ENCODE measurements around the gene GALT. TPM values are rescaled to one million over a fixed set of nuclear protein-coding genes. Genes with fewer than 3 reads are reported as not detected.
A peak's percentile ranks its signal among the peaks of the same experiment; 100 is the strongest.

Gene GALT
- total RNA-seq, 4 donors from 2014 or later, result 10.3 to 28.4 (median 14.1) TPM

- Histone ChIP-seq H3K4me3 (peak overlapping the region in 1 of 4 donors; percentile 9), H3K27me3 (no peaks in the 10 kb centered on the region), H3K4me1 (peaks cover 33 to 58% (median 45%) of the 10 kb centered on the region in 3 donors), H3K27ac (peak overlapping the region; percentile 19 to 88 (median 84)), H3K9me3 (no peaks in the 10 kb centered on the region), H3K36me3 (peaks cover 0 to 12% (median 2%) of the 10 kb centered on the region in 3 donors)
- TF ChIP-seq CTCF (IDR thresholded peaks at IDR 0.05) (no peak), POLR2A (IDR thresholded peaks at IDR 0.05) (no peak)
- DNase-seq, result no peak
- 4 to 28% methylated on average over 6 to 9 of the region's 11 CpGs for WGBS, 2 donors
- intact Hi-C loops (cut with DNase I), result no loop called here
Observed at GRCh38 chr9:34654323-34655051, 8.0 kb downstream of the GALT start.

- H3K27ac ChIP-seq, result peak overlapping the region in 3 of 4 donors; percentile 81 to 88 (median 88)
- H3K36me3 ChIP-seq, result peaks cover 0 to 16% (median 0%) of the 10 kb centered on the region in 3 donors
- intact Hi-C loops (cut with DNase I), result no loop called here
- DNase-seq, result no peak
- H3K27me3 ChIP-seq, result no peaks in the 10 kb centered on the region
- peaks cover 33 to 68% (median 45%) of the 10 kb centered on the region in 3 donors for H3K4me1 ChIP-seq
- no peak for TF ChIP-seq CTCF (IDR thresholded peaks at IDR 0.05)
- no peak for TF ChIP-seq POLR2A (IDR thresholded peaks at IDR 0.05)
- H3K9me3 ChIP-seq, result no peaks in the 10 kb centered on the region
- WGBS, 2 donors, result 84% methylated on average over 4 to 5 of the region's 5 CpGs
- no peak overlapping the region for H3K4me3 ChIP-seq
Observed at GRCh38 chr9:34655394-34655793, 8.9 kb downstream of the GALT start.

- intact Hi-C loops (cut with DNase I), result no loop called here
Observed at GRCh38 chr9:34656992-34657391, 10.5 kb downstream of the GALT start.

GRCh38 chr9:34658461-34658860 lies 12.0 kb downstream of the GALT start:
- H3K27me3 ChIP-seq, result no peaks in the 10 kb centered on the region

More at GRCh38 chr9:34656992-34657391, 10.5 kb downstream of the GALT start:
- Histone ChIP-seq H3K9me3 (no peaks in the 10 kb centered on the region), H3K27ac (no peak overlapping the region), H3K4me1 (peaks cover 21 to 55% (median 34%) of the 10 kb centered on the region in 3 donors), H3K4me3 (no peak overlapping the region), H3K36me3 (peaks cover 0 to 27% (median 0%) of the 10 kb centered on the region in 3 donors), H3K27me3 (no peaks in the 10 kb centered on the region)
- TF ChIP-seq POLR2A (IDR thresholded peaks at IDR 0.05) (no peak), CTCF (IDR thresholded peaks at IDR 0.05) (no peak)
- 80% methylated on average over 1 of the region's 5 CpGs; no CpG with 5 or more reads in 1 of the 2 donors for WGBS, 2 donors
- no peak for DNase-seq

More at GRCh38 chr9:34658461-34658860, 12.0 kb downstream of the GALT start:
- Histone ChIP-seq H3K4me3 (no peak overlapping the region), H3K36me3 (peaks cover 0 to 27% (median 0%) of the 10 kb centered on the region in 3 donors), H3K4me1 (peaks cover 9 to 55% (median 29%) of the 10 kb centered on the region in 3 donors), H3K9me3 (no peaks in the 10 kb centered on the region), H3K27ac (no peak overlapping the region)
- DNase-seq, result no peak
- TF ChIP-seq CTCF (IDR thresholded peaks at IDR 0.05) (no peak), POLR2A (IDR thresholded peaks at IDR 0.05) (no peak)
- intact Hi-C loops (cut with DNase I), result no loop called here
- 83 to 93% methylated on average over 11 to 13 of the region's 14 CpGs for WGBS, 2 donors
